Nephron (organoid): ENCODE measurements around the gene NHSL1.

Source experiments
- H3K27ac Mint-ChIP-seq, 3 experiments: 2 replicates each; pipeline ENCODE4 v1.8.0; 2020; ENCODE audit warnings: mixed read lengths in 3 of 3, mild to moderate bottlenecking in 2 of 3, moderate library complexity in 1 of 3
- H3K27me3 Mint-ChIP-seq: 2 replicates; pipeline ENCODE4 v1.8.0; 2021; ENCODE audit warnings: low read depth, mild to moderate bottlenecking, moderate library complexity, mixed read lengths
- H3K36me3 Mint-ChIP-seq: 2 replicates; pipeline ENCODE4 v1.8.0; 2020; ENCODE audit warnings: low read depth, mixed read lengths
- H3K4me1 Mint-ChIP-seq: 2 replicates; pipeline ENCODE4 v1.8.0; 2020; ENCODE audit warnings: mixed read lengths
- H3K4me3 Mint-ChIP-seq, 3 experiments: 2 replicates each; pipeline ENCODE4 v1.8.0; 2020; ENCODE audit warnings: mild to moderate bottlenecking in 3 of 3, mixed read lengths in 3 of 3, moderate library complexity in 2 of 3
- H3K9me3 Mint-ChIP-seq: 2 replicates; pipeline ENCODE4 v1.8.0; 2020; ENCODE audit warnings: mixed read lengths
- CTCF ChIP-seq, 3 experiments: fragments of 200-600 bp; sonication (generic); IDR thresholded peaks; one replicate each; pipeline ENCODE4 v1.5.0; 2021; ENCODE audit warnings: antibody characterized with exemption in 3 of 3; ENCODE audit not compliant: unreplicated experiment in 3 of 3

NHSL1 gene

GRCh38 chr6:138415125-138415524, 84.2 kb downstream of the NHSL1 start:
- Mint-ChIP-seq H3K27ac (no peak overlapping the region), H3K27me3 (no peaks in the 10 kb centered on the region), H3K9me3 (peaks cover 4% of the 10 kb centered on the region), H3K4me1 (no peaks in the 10 kb centered on the region), H3K4me3 (no peak overlapping the region), H3K36me3 (peaks cover 78% of the 10 kb centered on the region)
- no peak for TF ChIP-seq CTCF (IDR thresholded peaks at IDR 0.05; ENCODE audit: unreplicated experiment in 3 of 3)

GRCh38 chr6:138410972-138411880, 88.1 kb downstream of the NHSL1 start:
- Mint-ChIP-seq H3K36me3 (peaks cover 77% of the 10 kb centered on the region), H3K27ac (no peak overlapping the region), H3K27me3 (no peaks in the 10 kb centered on the region), H3K4me3 (no peak overlapping the region), H3K4me1 (no peaks in the 10 kb centered on the region), H3K9me3 (no peaks in the 10 kb centered on the region)
- no peak for TF ChIP-seq CTCF (IDR thresholded peaks at IDR 0.05; ENCODE audit: unreplicated experiment in 3 of 3)

GRCh38 chr6:138410048-138410735, 89.1 kb downstream of the NHSL1 start:
- no peak for TF ChIP-seq CTCF (IDR thresholded peaks at IDR 0.05; ENCODE audit: unreplicated experiment in 3 of 3)
- Mint-ChIP-seq H3K27ac (no peak overlapping the region), H3K4me1 (peaks cover 5% of the 10 kb centered on the region), H3K36me3 (peaks cover 77% of the 10 kb centered on the region), H3K4me3 (no peak overlapping the region), H3K9me3 (no peaks in the 10 kb centered on the region), H3K27me3 (no peaks in the 10 kb centered on the region)

- Mint-ChIP-seq H3K36me3 (peaks cover 50% of the 10 kb centered on the region), H3K4me1 (peaks cover 9% of the 10 kb centered on the region), H3K27ac (no peak overlapping the region), H3K9me3 (no peaks in the 10 kb centered on the region), H3K4me3 (peak overlapping the region; percentile 89 to 90 (median 89)), H3K27me3 (no peaks in the 10 kb centered on the region)
- TF ChIP-seq CTCF (IDR thresholded peaks at IDR 0.05; ENCODE audit: unreplicated experiment in 3 of 3) = no peak
These were observed 92.9 kb downstream of the NHSL1 start for GRCh38 chr6:138406443-138406842.

- no peak overlapping the region for H3K27ac Mint-ChIP-seq
- H3K27me3 Mint-ChIP-seq = no peaks in the 10 kb centered on the region
- H3K9me3 Mint-ChIP-seq = no peaks in the 10 kb centered on the region
- peaks cover 45% of the 10 kb centered on the region for H3K36me3 Mint-ChIP-seq
- H3K4me1 Mint-ChIP-seq = peaks cover 9% of the 10 kb centered on the region
- H3K4me3 Mint-ChIP-seq = peak overlapping the region; percentile 89 to 90 (median 89)
- no peak for TF ChIP-seq CTCF (IDR thresholded peaks at IDR 0.05; ENCODE audit: unreplicated experiment in 3 of 3)
These were observed 93.4 kb downstream of the NHSL1 start for GRCh38 chr6:138405816-138406413.
